HepG2 (cell line): ENCODE data around the gene AGXT. TPM values are rescaled to one million over a fixed set of nuclear protein-coding genes. Genes with fewer than 3 reads are reported as not detected.

Experiments
- ATAC-seq: fragments of 200-7000 bp; cut with Tn5 transposase; 3 replicates; pipeline ENCODE4 v1.9.1; 2020; ENCODE audit warnings: mild to moderate bottlenecking, moderate library complexity
- BruUV-seq: library from RNA; stranded (reverse); fragments of 400-500 nt; replicated peaks from 2 replicates; lab custom pipeline; 2021; lab: Mats Ljungman, UMichigan
- CTCF ChIA-PET: fragments of 300-600 bp; formaldehyde crosslinking; extraction: SDS; loops from one replicate; lab custom pipeline; 2021; ENCODE audit warnings: low total read pairs, inconsistent platforms, low intra/inter-chr PET ratio; lab: Yijun Ruan, JAX
- POLR2A ChIA-PET: fragments of 350-600 bp; sonication (Branson Sonifier 250); formaldehyde crosslinking; loops from one replicate; lab custom pipeline; 2020; ENCODE audit warnings: antibody characterized with exemption, inconsistent platforms; lab: Yijun Ruan, JAX
- DNase-seq: peaks from one replicate; pipeline ENCODE4 v3.0.0-alpha.2; 2015; ENCODE audit warnings: low spot score
- FAIRE-seq: peaks from 3 replicates; lab custom pipeline; 2011; peaks lifted over from hg19 to GRCh38; lab: Jason Lieb, UNC
- H2AFZ ChIP-seq: one replicate; pipeline ENCODE4 v1.6.1; 2011; ENCODE audit warnings: low read length, inconsistent platforms
- H3K27ac ChIP-seq: fragments of 300-600 bp; 3 replicates; pipeline ENCODE4 v1.8.0; 2011; ENCODE audit warnings: mixed run types, mild to moderate bottlenecking, mixed read lengths, low read length, inconsistent platforms; ENCODE audit not compliant: insufficient read depth; ENCODE audit errors: extremely low read length
- H3K27me3 ChIP-seq, 2 experiments: fragments of 200-600 bp in 1 of 2; 2 replicates in 1 of 2; 3 replicates in 1 of 2; pipeline versions ENCODE4 v1.6.0 to v1.8.0; 2011; ENCODE audit warnings: low read length in 2 of 2, mild to moderate bottlenecking in 2 of 2, moderate library complexity in 2 of 2, inconsistent platforms in 1 of 2; ENCODE audit not compliant: insufficient read depth in 2 of 2, control insufficient read depth in 1 of 2
- H3K36me3 ChIP-seq, 2 experiments: fragments of 200-600 bp in 1 of 2; replicated peaks in 1 of 2; 2 replicates in 1 of 2; 3 replicates in 1 of 2; pipeline versions ENCODE4 v1.5.1 to v1.8.0; 2011; ENCODE audit warnings: low read length in 2 of 2, inconsistent platforms in 1 of 2; ENCODE audit not compliant: insufficient read depth in 2 of 2, control insufficient read depth in 1 of 2
- H3K4me1 ChIP-seq: 2 replicates; pipeline ENCODE4 v1.5.1; 2012; ENCODE audit warnings: low read length, inconsistent platforms; ENCODE audit not compliant: insufficient read depth
- H3K4me2 ChIP-seq: 2 replicates; pipeline ENCODE4 v1.6.0; 2011; ENCODE audit warnings: low read depth, low read length, inconsistent platforms
- H3K4me3 ChIP-seq, 3 experiments: fragments of 200-600 bp in 1 of 3; sonication (generic), shearing (Covaris generic) in 1 of 3; replicated peaks in 1 of 3; 2 replicates each; pipeline ENCODE4 v1.5.1; 2011 to 2016; ENCODE audit warnings: low read length in 3 of 3, inconsistent platforms in 2 of 3, low read depth in 2 of 3, mild to moderate bottlenecking in 2 of 3, control low read depth in 1 of 3, mixed read lengths in 1 of 3; ENCODE audit not compliant: insufficient read depth in 1 of 3
- H3K79me2 ChIP-seq: one replicate; pipeline ENCODE4 v1.6.1; 2011; ENCODE audit warnings: low read length, inconsistent platforms; ENCODE audit not compliant: insufficient read depth
- H3K9ac ChIP-seq: 2 replicates; pipeline ENCODE4 v1.6.0; 2011; ENCODE audit warnings: mild to moderate bottlenecking, low read depth, low read length, inconsistent platforms; ENCODE audit not compliant: insufficient read depth
- H3K9me3 ChIP-seq: 2 replicates; pipeline ENCODE4 v1.5.1; 2012; ENCODE audit warnings: mild to moderate bottlenecking, low read length
- H4K20me1 ChIP-seq: 2 replicates; pipeline ENCODE4 v1.6.0; 2011; ENCODE audit warnings: inconsistent platforms, mild to moderate bottlenecking, low read length, moderate library complexity; ENCODE audit not compliant: insufficient read depth
- DNMT3B ChIP-seq: conservative IDR thresholded peaks from 2 replicates; pipeline ENCODE4 v1.6.1; 2016; ENCODE audit warnings: missing biosample characterization, control low read depth
- PITX1 ChIP-seq: sonication (generic); formaldehyde crosslinking; IDR thresholded peaks from 2 replicates; pipeline ENCODE4 v1.5.1; 2020; ENCODE audit warnings: mild to moderate bottlenecking, missing genetic modification reagents
- PRMT3 ChIP-seq: sonication (generic); formaldehyde crosslinking; IDR thresholded peaks from 2 replicates; pipeline ENCODE4 v1.8.1; 2022; ENCODE audit warnings: low read depth, mild to moderate bottlenecking, moderate library complexity, missing genetic modification reagents, borderline replicate concordance
- RFXANK ChIP-seq: IDR thresholded peaks from 2 replicates; pipeline ENCODE4 v1.6.1; 2016
- SMAD3 ChIP-seq: sonication (generic); formaldehyde crosslinking; IDR thresholded peaks from 2 replicates; pipeline ENCODE4 v1.4.0; 2020; ENCODE audit warnings: missing genetic modification reagents
- SP4 ChIP-seq: sonication (generic); formaldehyde crosslinking; IDR thresholded peaks from 2 replicates; pipeline ENCODE4 v1.8.1; 2023; ENCODE audit warnings: mild to moderate bottlenecking, missing genetic modification reagents
- U2AF2 ChIP-seq: fragments of 200-400 bp; formaldehyde crosslinking; IDR thresholded peaks from 2 replicates; pipeline ENCODE4 v1.6.1; 2017; ENCODE audit warnings: low read depth, mild to moderate bottlenecking, low read length
- ZBTB1 ChIP-seq: sonication (generic); formaldehyde crosslinking; IDR thresholded peaks from 2 replicates; pipeline ENCODE4 v1.4.0; 2020; ENCODE audit warnings: missing genetic modification reagents, borderline replicate concordance
- ZNF263 ChIP-seq: sonication (generic); formaldehyde crosslinking; IDR thresholded peaks from 2 replicates; pipeline ENCODE4 v1.4.0; 2020; ENCODE audit warnings: missing genetic modification reagents
- ZNF570 ChIP-seq: sonication (generic); formaldehyde crosslinking; IDR thresholded peaks from 2 replicates; pipeline ENCODE4 v1.4.0; 2020; ENCODE audit warnings: mild to moderate bottlenecking, missing genetic modification reagents, borderline replicate concordance
- ZNF766 ChIP-seq: sonication (generic); formaldehyde crosslinking; IDR thresholded peaks from 2 replicates; pipeline ENCODE4 v1.5.0; 2020; ENCODE audit warnings: missing genetic modification reagents, borderline replicate concordance
- WGBS: methylation state at CpG from one replicate; pipeline ENCODE4 v1.1.6; 2017; ENCODE audit warnings: low lambda C conversion rate; 5-methylcytosine and 5-hydroxymethylcytosine counted together
- in situ Hi-C: cut with HindIII; loops from 2 replicates; pipeline ENCODE4 v1.10.0; 2017; ENCODE audit warnings: low pct_unique_long_range_greater_than_20kb; ENCODE audit not compliant: extremely low pct_ligation_motif_present
- intact Hi-C: fragments of 100-400 bp; cut with micrococcal nuclease; formaldehyde crosslinking; loops from one replicate; pipeline ENCODE4 v1.10.0; 2022; ENCODE audit not compliant: unreplicated experiment
- polyA plus RNA-seq, 8 experiments: library from polyadenylated mRNA; depleted of rRNA in 3 of 8; stranded (reverse) in 7 of 8; unstranded in 1 of 8; fragments of >200 nt; fragmentation: Illumina TruSeq in 4 of 8; extraction: Trizol in 4 of 8; gene quantifications; 2 replicates each; pipeline versions ENCODE4 v1.2.1 to v1.2.3, GENCODE V29; 2011 to 2016; ENCODE audit warnings: low read depth in 4 of 8, missing spikeins in 1 of 8, mixed read lengths in 1 of 8; ENCODE audit not compliant: insufficient read depth in 1 of 8
- total RNA-seq, 5 experiments: library from RNA; depleted of rRNA; stranded (reverse); fragments of >200 nt; fragmentation: Illumina TruSeq; extraction: Trizol; gene quantifications; 2 replicates each; pipeline ENCODE4 v1.2.3, GENCODE V29; 2016; ENCODE audit warnings: low read depth in 1 of 5
- TF ChIP-seq, protein P1 (sequence below): sonication (generic); formaldehyde crosslinking; IDR thresholded peaks from 2 replicates; pipeline ENCODE4 v1.5.1; 2020; ENCODE audit warnings: missing genetic modification reagents, mild to moderate bottlenecking, borderline replicate concordance
- TF ChIP-seq, protein P2 (sequence below): sonication (generic); formaldehyde crosslinking; IDR thresholded peaks from 2 replicates; pipeline ENCODE4 v1.5.0; 2020; ENCODE audit warnings: missing genetic modification reagents
- TF ChIP-seq, protein P3 (sequence below): sonication (generic); formaldehyde crosslinking; IDR thresholded peaks from 2 replicates; pipeline ENCODE4 v1.8.0; 2022; ENCODE audit warnings: mild to moderate bottlenecking, missing genetic modification reagents
- TF ChIP-seq, protein P4 (sequence below): sonication (generic); formaldehyde crosslinking; IDR thresholded peaks from 2 replicates; pipeline ENCODE4 v1.5.1; 2020; ENCODE audit warnings: mild to moderate bottlenecking, missing genetic modification reagents
- TF ChIP-seq, protein P5 (sequence below): sonication (generic); formaldehyde crosslinking; IDR thresholded peaks from 2 replicates; pipeline ENCODE4 v1.5.0; 2020; ENCODE audit warnings: missing genetic modification reagents

The AGXT gene
- total and polyA plus RNA-seq, 2 of the 13 experiments (the other 11 are each of a cell fraction or from before 2014, with no cell fraction given), result 41.9 to 96.1 TPM

DNA sequence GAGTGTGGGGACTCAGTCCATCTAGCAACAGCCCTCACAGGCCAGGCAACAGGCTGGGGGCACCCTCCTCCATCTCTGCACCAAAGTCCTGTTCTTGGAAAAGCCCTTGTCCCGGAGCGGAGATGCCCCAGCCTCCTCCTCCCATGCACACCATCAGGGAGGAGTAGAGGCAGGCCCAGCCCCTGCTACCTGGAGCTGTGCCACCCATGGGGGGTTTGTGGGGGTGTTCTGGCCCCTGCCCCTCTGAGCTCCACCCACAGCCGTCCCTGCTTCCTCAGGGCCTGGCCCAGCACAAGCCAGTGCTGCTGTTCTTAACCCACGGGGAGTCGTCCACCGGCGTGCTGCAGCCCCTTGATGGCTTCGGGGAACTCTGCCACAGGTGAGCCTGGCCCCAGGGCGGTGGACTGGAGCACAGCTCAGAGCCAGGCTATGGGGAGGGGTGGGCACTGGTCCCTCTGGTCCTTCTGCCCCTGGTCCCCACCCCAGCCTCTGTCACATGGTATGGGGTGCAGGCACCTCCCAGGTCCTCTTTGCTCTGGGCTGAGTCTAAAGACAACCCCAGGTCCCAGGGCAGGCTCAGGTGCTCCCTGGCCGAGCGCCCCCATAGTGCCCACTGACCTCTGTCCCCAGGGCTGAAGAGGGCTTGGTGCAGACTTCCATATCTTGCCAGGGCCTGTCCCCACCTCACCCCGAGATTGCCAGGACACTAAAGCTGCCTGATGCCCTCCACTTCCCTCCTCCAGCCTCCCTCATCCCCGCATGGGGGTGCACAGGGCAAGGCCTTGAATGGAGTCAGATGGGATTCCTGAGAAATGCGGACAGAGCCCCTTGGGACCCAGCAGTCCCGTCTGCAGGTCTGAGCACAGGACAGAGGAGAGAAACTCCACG, 2.7 kb downstream of the AGXT start:
- Histone ChIP-seq H3K27ac (peak overlapping the region; percentile 6), H3K4me2 (peak overlapping the region; percentile 0; the same call in 1 of the 2 replicates), H3K4me1 (peaks cover 100% of the 10 kb centered on the region), H3K79me2 (no peaks in the 10 kb centered on the region), H2AFZ (no peak overlapping the region), H3K27me3 (no peaks in the 10 kb centered on the region), H4K20me1 (no peaks in the 10 kb centered on the region), H3K9ac (no peak overlapping the region), H3K9me3 (no peaks in the 10 kb centered on the region), H3K4me3 (no peak overlapping the region), H3K36me3 (no peaks in the 10 kb centered on the region)
- ChIA-PET CTCF (no interaction called here), POLR2A (interaction anchor here (0.7 to 7.1 kb wide), 2 partner anchors 19 to 383 kb away, joined by 3 to 63 read pairs; no protein-coding TSS in a partner anchor)
- ATAC-seq, result no peak
- no TSS peak for BruUV-seq
- FAIRE-seq, result no peak
- intact Hi-C loops (no loop called here), in situ Hi-C loops (loop anchor here (25.0 kb wide), 1 partner anchor 766 kb away; the partner anchor contains the start of genes ATG4B and THAP4)
- 81% methylated on average over 13 of the region's 16 CpGs for WGBS
- no peak for DNase-seq
- TF ChIP-seq SMAD3 (CRISPR knock-in tag) (no peak), ZNF766 (CRISPR knock-in tag) (no peak), ZNF570 (CRISPR knock-in tag) (no peak), PITX1 (no peak), U2AF2 (no peak), DNMT3B (no peak), SP4 (CRISPR knock-in tag) (0 out of 2 replicates have a peak, but pooled peaks have one; percentile 10), PRMT3 (CRISPR knock-in tag) (no peak), ZNF263 (no peak; the same call in 1 of the 2 replicates), RFXANK (CRISPR knock-in tag) (no peak), ZBTB1 (CRISPR knock-in tag) (no peak)
- TF ChIP-seq, protein P1, sequence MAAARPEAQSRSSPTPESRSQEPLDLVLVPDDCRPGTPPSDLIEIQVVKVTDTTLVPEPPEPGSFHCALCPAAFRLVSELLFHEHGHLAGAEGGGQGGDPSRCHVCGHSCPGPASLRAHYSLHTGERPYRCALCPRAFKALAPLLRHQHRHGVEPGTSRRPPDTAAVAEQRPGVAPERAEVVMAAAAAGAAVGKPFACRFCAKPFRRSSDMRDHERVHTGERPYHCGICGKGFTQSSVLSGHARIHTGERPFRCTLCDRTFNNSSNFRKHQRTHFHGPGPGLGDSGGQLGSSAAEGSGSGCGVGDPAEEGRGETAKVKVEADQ (CRISPR knock-in tag), result no peak
- TF ChIP-seq, protein P2, sequence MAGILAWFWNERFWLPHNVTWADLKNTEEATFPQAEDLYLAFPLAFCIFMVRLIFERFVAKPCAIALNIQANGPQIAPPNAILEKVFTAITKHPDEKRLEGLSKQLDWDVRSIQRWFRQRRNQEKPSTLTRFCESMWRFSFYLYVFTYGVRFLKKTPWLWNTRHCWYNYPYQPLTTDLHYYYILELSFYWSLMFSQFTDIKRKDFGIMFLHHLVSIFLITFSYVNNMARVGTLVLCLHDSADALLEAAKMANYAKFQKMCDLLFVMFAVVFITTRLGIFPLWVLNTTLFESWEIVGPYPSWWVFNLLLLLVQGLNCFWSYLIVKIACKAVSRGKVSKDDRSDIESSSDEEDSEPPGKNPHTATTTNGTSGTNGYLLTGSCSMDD, result no peak
- TF ChIP-seq, protein P3, sequence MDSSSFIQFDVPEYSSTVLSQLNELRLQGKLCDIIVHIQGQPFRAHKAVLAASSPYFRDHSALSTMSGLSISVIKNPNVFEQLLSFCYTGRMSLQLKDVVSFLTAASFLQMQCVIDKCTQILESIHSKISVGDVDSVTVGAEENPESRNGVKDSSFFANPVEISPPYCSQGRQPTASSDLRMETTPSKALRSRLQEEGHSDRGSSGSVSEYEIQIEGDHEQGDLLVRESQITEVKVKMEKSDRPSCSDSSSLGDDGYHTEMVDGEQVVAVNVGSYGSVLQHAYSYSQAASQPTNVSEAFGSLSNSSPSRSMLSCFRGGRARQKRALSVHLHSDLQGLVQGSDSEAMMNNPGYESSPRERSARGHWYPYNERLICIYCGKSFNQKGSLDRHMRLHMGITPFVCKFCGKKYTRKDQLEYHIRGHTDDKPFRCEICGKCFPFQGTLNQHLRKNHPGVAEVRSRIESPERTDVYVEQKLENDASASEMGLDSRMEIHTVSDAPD (CRISPR knock-in tag), result no peak
- TF ChIP-seq, protein P4, sequence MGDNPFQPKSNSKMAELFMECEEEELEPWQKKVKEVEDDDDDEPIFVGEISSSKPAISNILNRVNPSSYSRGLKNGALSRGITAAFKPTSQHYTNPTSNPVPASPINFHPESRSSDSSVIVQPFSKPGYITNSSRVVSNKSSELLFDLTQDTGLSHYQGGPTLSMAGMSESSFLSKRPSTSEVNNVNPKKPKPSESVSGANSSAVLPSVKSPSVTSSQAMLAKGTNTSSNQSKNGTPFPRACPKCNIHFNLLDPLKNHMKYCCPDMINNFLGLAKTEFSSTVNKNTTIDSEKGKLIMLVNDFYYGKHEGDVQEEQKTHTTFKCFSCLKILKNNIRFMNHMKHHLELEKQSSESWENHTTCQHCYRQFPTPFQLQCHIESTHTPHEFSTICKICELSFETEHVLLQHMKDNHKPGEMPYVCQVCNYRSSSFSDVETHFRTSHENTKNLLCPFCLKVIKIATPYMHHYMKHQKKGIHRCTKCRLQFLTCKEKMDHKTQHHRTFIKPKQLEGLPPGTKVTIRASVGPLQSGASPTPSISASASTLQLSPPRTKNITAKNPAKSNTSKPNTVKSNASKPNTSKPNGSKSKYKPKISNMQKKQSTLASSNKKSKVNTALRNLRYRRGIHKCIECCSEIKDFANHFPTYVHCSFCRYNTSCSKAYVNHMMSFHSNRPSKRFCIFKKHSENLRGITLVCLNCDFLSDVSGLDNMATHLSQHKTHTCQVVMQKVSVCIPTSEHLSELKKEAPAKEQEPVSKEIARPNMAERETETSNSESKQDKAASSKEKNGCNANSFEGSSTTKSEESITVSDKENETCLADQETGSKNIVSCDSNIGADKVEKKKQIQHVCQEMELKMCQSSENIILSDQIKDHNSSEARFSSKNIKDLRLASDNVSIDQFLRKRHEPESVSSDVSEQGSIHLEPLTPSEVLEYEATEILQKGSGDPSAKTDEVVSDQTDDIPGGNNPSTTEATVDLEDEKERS (CRISPR knock-in tag), result no peak
- TF ChIP-seq, protein P5, sequence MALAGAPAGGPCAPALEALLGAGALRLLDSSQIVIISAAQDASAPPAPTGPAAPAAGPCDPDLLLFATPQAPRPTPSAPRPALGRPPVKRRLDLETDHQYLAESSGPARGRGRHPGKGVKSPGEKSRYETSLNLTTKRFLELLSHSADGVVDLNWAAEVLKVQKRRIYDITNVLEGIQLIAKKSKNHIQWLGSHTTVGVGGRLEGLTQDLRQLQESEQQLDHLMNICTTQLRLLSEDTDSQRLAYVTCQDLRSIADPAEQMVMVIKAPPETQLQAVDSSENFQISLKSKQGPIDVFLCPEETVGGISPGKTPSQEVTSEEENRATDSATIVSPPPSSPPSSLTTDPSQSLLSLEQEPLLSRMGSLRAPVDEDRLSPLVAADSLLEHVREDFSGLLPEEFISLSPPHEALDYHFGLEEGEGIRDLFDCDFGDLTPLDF, result no peak
